A673 (cell line): ENCODE results near the gene MACROH2A2. TPM values are rescaled to one million over a fixed set of nuclear protein-coding genes. Genes with fewer than 3 reads are reported as not detected.
A peak's percentile ranks its signal among the peaks of the same experiment; 100 is the strongest.

ENCODE experiments used
- BruUV-seq: library from RNA; stranded (reverse); fragments of 400-500 nt; replicated peaks from 2 replicates; lab custom pipeline; 2021; lab: Mats Ljungman, UMichigan
- CTCF ChIA-PET: fragments of 300-600 bp; sonication (Branson Sonifier 250); formaldehyde crosslinking; loops from one replicate; lab custom pipeline; 2022; ENCODE audit warnings: antibody characterized with exemption; lab: Charles Lee
- POLR2A ChIA-PET: fragments of 300-600 bp; sonication (Branson Sonifier 250); formaldehyde crosslinking; loops from one replicate; lab custom pipeline; 2022; ENCODE audit warnings: antibody characterized with exemption; ENCODE audit not compliant: low non-redundant PET; lab: Charles Lee
- DNase-seq: peaks from one replicate; pipeline ENCODE4 v3.0.0-alpha.2; 2015; ENCODE audit warnings: low spot score
- H3K27ac ChIP-seq: fragments of 200-600 bp; sonication (generic); 2 replicates; pipeline ENCODE4 v1.5.1; 2016; ENCODE audit warnings: mixed run types, low read depth, mild to moderate bottlenecking, mixed read lengths, antibody characterized with exemption, low read length; ENCODE audit not compliant: poor library complexity, severe bottlenecking
- H3K27me3 ChIP-seq: fragments of 200-600 bp; sonication (generic); replicated peaks from 2 replicates; pipeline ENCODE4 v1.6.1; 2017; ENCODE audit warnings: mixed run types, low read depth, mild to moderate bottlenecking, mixed read lengths, antibody characterized with exemption, low read length; ENCODE audit not compliant: insufficient read depth, poor library complexity
- H3K36me3 ChIP-seq: fragments of 200-600 bp; sonication (generic); 2 replicates; pipeline ENCODE4 v1.6.1; 2016; ENCODE audit warnings: mixed run types, mild to moderate bottlenecking, mixed read lengths, antibody characterized with exemption, low read length; ENCODE audit not compliant: insufficient read depth, poor library complexity, severe bottlenecking
- H3K4me1 ChIP-seq: fragments of 200-600 bp; sonication (generic); 2 replicates; pipeline ENCODE4 v1.6.1; 2017; ENCODE audit warnings: mixed run types, mild to moderate bottlenecking, mixed read lengths, antibody characterized with exemption, low read length; ENCODE audit not compliant: insufficient read depth, poor library complexity, severe bottlenecking
- H3K4me3 ChIP-seq: fragments of 200-600 bp; sonication (generic); 2 replicates; pipeline ENCODE4 v1.5.1; 2016; ENCODE audit warnings: low read depth, mixed run types, mild to moderate bottlenecking, mixed read lengths, low read length; ENCODE audit not compliant: poor library complexity, severe bottlenecking
- H3K9me3 ChIP-seq: fragments of 200-600 bp; sonication (generic); 2 replicates; pipeline ENCODE4 v1.6.1; 2016; ENCODE audit warnings: mixed run types, low read depth, mild to moderate bottlenecking, mixed read lengths, antibody characterized with exemption, low read length; ENCODE audit not compliant: poor library complexity, severe bottlenecking
- CTCF ChIP-seq: fragments of 300-800, 200-600 bp; sonication (generic); conservative IDR thresholded peaks from 2 replicates; pipeline ENCODE4 v1.5.1; 2017; ENCODE audit warnings: low read depth, mild to moderate bottlenecking, antibody characterized with exemption, low read length, moderate library complexity, mixed read lengths
- EZH2 ChIP-seq: fragments of 200-600 bp; sonication (generic); IDR thresholded peaks from 2 replicates; pipeline ENCODE4 v1.6.1; 2017; ENCODE audit warnings: borderline replicate concordance, low read depth, mild to moderate bottlenecking, mixed read lengths, antibody characterized with exemption, low read length; ENCODE audit not compliant: poor library complexity, severe bottlenecking
- intact Hi-C: fragments of 100-400 bp; cut with micrococcal nuclease; formaldehyde crosslinking; loops from one replicate; pipeline ENCODE4 v1.10.0; 2022; ENCODE audit not compliant: unreplicated experiment
- total RNA-seq: library from RNA; stranded (reverse); gene quantifications from 2 replicates; pipeline ENCODE4 v1.2.3, GENCODE V29; 2021

The MACROH2A2 gene
- total RNA-seq, 1 experiment from 2014 or later, result 301 TPM

GRCh38 chr10:70087616-70088307 lies 35.1 kb downstream of the MACROH2A2 start:
- H3K27me3 ChIP-seq, result no peaks in the 10 kb centered on the region
- intact Hi-C loops, result no loop called here
- peaks cover 77% of the 10 kb centered on the region for H3K36me3 ChIP-seq
- no peak for DNase-seq
- H3K27ac ChIP-seq, result peak overlapping the region; percentile 4
- TF ChIP-seq CTCF (no peak), EZH2 (no peak)
- ChIA-PET POLR2A (no interaction called here), CTCF (no interaction called here)
- no peak overlapping the region for H3K4me3 ChIP-seq
- no TSS peak for BruUV-seq
- H3K4me1 ChIP-seq, result peaks cover 5% of the 10 kb centered on the region
- no peaks in the 10 kb centered on the region for H3K9me3 ChIP-seq

GRCh38 chr10:70088308-70088698 lies 35.7 kb downstream of the MACROH2A2 start:
- CTCF ChIA-PET, result no interaction called here
- intact Hi-C loops, result no loop called here
- Histone ChIP-seq H3K27ac (peak overlapping the region; percentile 4), H3K4me1 (peaks cover 5% of the 10 kb centered on the region), H3K4me3 (no peak overlapping the region), H3K27me3 (no peaks in the 10 kb centered on the region), H3K36me3 (peaks cover 77% of the 10 kb centered on the region), H3K9me3 (no peaks in the 10 kb centered on the region)
- no TSS peak for BruUV-seq
- no peak for TF ChIP-seq EZH2
- TF ChIP-seq CTCF, result no peak
- POLR2A ChIA-PET, result no interaction called here
- no peak for DNase-seq

GRCh38 chr10:70090013-70090412 lies 37.4 kb downstream of the MACROH2A2 start:
- H3K4me1 ChIP-seq, result peaks cover 5% of the 10 kb centered on the region
- ChIA-PET POLR2A (no interaction called here), CTCF (no interaction called here)
- H3K4me3 ChIP-seq, result no peak overlapping the region
- TF ChIP-seq CTCF (no peak), EZH2 (no peak)
- H3K9me3 ChIP-seq, result no peaks in the 10 kb centered on the region
- H3K27ac ChIP-seq, result peak overlapping the region; percentile 25
- H3K27me3 ChIP-seq, result no peaks in the 10 kb centered on the region
- BruUV-seq, result no TSS peak
- no peak for DNase-seq
- peaks cover 89% of the 10 kb centered on the region for H3K36me3 ChIP-seq
- intact Hi-C loops, result no loop called here
